Neural progenitor cell (in vitro differentiated cells): ENCODE results near the gene SIGLEC10. TPM values are rescaled to one million over a fixed set of nuclear protein-coding genes. Genes with fewer than 3 reads are reported as not detected.

Experiments
- DNase-seq: peaks from one replicate; pipeline ENCODE4 v3.0.0-alpha.2; 2016; ENCODE audit warnings: low spot score
- H2AFZ ChIP-seq: fragments of 200-600 bp; sonication (generic); replicated peaks from 2 replicates; pipeline ENCODE4 v1.6.1; 2016; ENCODE audit warnings: antibody characterized with exemption
- H3F3A ChIP-seq: fragments of 200-600 bp; sonication (generic); 2 replicates; pipeline ENCODE4 v1.6.1; 2016; ENCODE audit warnings: antibody characterized with exemption, low read depth
- H3K27ac ChIP-seq: fragments of 200-600 bp; sonication (generic); 2 replicates; pipeline ENCODE4 v1.5.1; 2016; ENCODE audit warnings: mild to moderate bottlenecking
- H3K27me3 ChIP-seq: fragments of 200-600 bp; sonication (generic); 2 replicates; pipeline ENCODE4 v1.6.1; 2016; ENCODE audit warnings: mild to moderate bottlenecking, moderate library complexity
- H3K36me3 ChIP-seq: fragments of 200-600 bp; sonication (generic); 2 replicates; pipeline ENCODE4 v1.5.1; 2016
- H3K4me1 ChIP-seq: fragments of 200-600 bp; sonication (generic); 2 replicates; pipeline ENCODE4 v1.6.1; 2016; ENCODE audit warnings: mixed run types
- H3K4me2 ChIP-seq: fragments of 200-600 bp; sonication (generic); 2 replicates; pipeline ENCODE4 v1.6.1; 2016
- H3K4me3 ChIP-seq: fragments of 200-600 bp; sonication (generic); 2 replicates; pipeline ENCODE4 v1.5.1; 2016
- H3K79me2 ChIP-seq: fragments of 200-600 bp; sonication (generic); 2 replicates; pipeline ENCODE4 v1.6.1; 2016; ENCODE audit warnings: low read depth
- H3K9ac ChIP-seq: fragments of 200-600 bp; sonication (generic); 2 replicates; pipeline ENCODE4 v1.6.1; 2016
- H3K9me3 ChIP-seq: fragments of 200-600 bp; sonication (generic); 2 replicates; pipeline ENCODE4 v1.5.1; 2016; ENCODE audit warnings: low read depth
- H4K20me1 ChIP-seq: fragments of 200-600 bp; sonication (generic); 2 replicates; pipeline ENCODE4 v1.6.1; 2016; ENCODE audit warnings: low read depth
- H3K27ac Mint-ChIP-seq: 3 replicates; pipeline ENCODE4 v1.8.0; 2021; ENCODE audit warnings: mixed read lengths
- H3K27me3 Mint-ChIP-seq: 2 replicates; pipeline ENCODE4 v1.8.0; 2022; ENCODE audit warnings: low read depth, mild to moderate bottlenecking, inconsistent platforms, moderate library complexity, mixed read lengths; ENCODE audit not compliant: insufficient read depth
- H3K36me3 Mint-ChIP-seq: 3 replicates; pipeline ENCODE4 v1.8.0; 2021; ENCODE audit warnings: mixed read lengths
- H3K4me1 Mint-ChIP-seq: 3 replicates; pipeline ENCODE4 v1.8.0; 2021; ENCODE audit warnings: mixed read lengths
- H3K4me3 Mint-ChIP-seq: 3 replicates; pipeline ENCODE4 v1.8.0; 2021; ENCODE audit warnings: mild to moderate bottlenecking, moderate library complexity, mixed read lengths
- H3K9me3 Mint-ChIP-seq: 3 replicates; pipeline ENCODE4 v1.8.0; 2020; ENCODE audit warnings: mixed read lengths
- EZH2 ChIP-seq: fragments of 200-600 bp; sonication (generic); IDR thresholded peaks from 2 replicates; pipeline ENCODE4 v1.6.1; 2017; ENCODE audit warnings: antibody characterized with exemption, mild to moderate bottlenecking, moderate library complexity
- EZH2phosphoT487 ChIP-seq: fragments of 200-600 bp; sonication (generic); IDR thresholded peaks from 2 replicates; pipeline ENCODE4 v1.6.1; 2017; ENCODE audit warnings: antibody characterized with exemption
- total RNA-seq: library from RNA; depleted of rRNA; stranded (reverse); fragments of >200 nt; gene quantifications from 2 replicates; pipeline ENCODE4 v1.2.3, GENCODE V29; 2015; ENCODE audit warnings: low replicate concordance
- TF ChIP-seq, protein P1 (sequence below): fragments of 200-600 bp; sonication (generic); IDR thresholded peaks from 2 replicates; pipeline ENCODE4 v1.5.1; 2017; ENCODE audit warnings: antibody characterized with exemption, mild to moderate bottlenecking

SIGLEC10 gene
- total RNA-seq, 1 donor from 2014 or later = not detected

DNA sequence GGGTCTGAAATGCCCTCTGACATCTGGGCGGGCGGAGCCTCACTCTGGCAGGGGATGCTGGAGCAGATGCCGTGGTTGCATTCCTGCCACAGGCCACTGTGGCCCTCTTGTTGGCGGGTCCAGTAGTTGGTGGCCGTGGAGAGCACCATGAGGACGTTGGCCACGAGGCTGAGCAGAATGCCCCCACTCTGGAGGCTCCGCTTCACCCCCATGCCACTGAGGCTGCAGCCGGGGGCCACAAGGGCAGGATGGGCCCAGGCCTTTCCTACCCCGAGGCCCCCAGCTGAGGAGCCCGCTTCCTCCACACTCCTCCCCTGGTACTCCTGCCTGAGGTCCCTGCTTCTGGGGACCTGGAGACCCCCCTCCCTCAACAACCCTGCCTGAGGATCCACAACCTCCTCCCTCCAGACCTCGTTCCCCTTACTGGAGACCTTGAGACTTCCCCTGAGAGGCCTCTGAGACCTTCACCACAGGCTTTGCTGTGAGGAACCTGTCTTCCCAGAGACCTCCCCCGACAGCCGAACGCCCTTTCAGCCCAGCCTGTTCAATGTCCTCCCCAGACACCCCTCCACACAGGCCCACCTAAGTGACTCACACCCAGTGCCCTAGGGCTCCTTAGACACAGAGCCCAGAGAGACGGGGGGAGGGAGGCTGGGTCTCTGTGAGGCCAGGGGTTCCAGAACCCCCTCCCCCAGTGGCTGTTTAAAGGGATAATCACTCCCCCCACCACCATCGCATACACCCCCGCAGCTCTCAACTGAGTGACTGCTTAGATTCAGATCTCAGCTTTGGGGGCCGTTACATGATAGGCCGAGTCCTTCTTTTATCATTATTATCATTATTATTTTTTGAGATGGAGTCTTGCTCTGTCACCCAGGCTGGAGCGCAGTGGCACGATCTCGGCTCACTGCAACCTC is 48.8 kb downstream of the SIGLEC10 start, which contains the start of gene CLDND2:
CLDND2 (minus strand) TSS at position 638 of the 917 bp plus-strand sequence; CDS start at position 212, 426 bp downstream.
- no peak for DNase-seq
- H3K4me3 ChIP-seq = peak within 1 kb of the TSS; percentile 80
- peak within 1 kb of the TSS; percentile 68 for H2AFZ ChIP-seq

DNA sequence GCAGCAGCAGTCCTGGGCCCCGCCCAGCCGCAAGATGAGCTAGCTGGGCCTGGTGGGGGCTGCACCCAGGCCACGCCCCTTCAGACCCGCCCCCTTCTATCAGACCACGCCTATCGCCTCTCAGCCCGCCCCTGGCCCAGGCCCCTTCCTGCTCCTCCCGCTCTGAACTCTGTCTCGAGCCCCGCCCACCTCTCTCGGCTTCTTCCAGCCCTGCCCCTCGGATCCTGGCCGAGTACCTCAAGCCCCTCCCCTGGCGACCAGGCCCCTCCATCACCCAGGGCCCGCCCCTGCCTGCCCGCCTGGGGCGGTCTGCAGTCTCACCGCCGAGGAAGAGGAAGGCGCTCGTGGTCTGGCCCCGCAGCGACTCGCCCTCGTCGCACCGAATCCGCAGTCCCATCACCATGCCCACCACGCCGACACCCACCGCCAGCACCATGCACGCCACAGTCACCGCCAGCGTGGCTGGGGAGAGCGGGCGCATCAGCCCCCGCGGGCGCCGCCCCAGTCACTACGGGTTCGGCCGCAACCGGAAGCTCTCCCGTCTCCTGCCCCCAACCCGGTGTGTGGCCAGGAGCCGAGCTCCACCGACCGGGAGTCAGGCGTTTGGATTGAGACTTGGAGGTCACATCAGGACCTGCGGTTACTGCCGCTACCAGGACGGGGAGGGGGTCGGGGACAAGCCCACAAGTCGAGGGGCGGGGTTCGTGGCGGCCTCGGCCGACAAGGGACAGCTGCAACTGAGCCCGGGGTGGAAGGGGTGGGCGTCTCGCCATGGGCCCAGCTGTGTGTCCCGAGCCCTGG is 49.7 kb downstream of the SIGLEC10 start:
- TF ChIP-seq EZH2phosphoT487 = no peak
- no peak for TF ChIP-seq EZH2
- TF ChIP-seq, protein P1, sequence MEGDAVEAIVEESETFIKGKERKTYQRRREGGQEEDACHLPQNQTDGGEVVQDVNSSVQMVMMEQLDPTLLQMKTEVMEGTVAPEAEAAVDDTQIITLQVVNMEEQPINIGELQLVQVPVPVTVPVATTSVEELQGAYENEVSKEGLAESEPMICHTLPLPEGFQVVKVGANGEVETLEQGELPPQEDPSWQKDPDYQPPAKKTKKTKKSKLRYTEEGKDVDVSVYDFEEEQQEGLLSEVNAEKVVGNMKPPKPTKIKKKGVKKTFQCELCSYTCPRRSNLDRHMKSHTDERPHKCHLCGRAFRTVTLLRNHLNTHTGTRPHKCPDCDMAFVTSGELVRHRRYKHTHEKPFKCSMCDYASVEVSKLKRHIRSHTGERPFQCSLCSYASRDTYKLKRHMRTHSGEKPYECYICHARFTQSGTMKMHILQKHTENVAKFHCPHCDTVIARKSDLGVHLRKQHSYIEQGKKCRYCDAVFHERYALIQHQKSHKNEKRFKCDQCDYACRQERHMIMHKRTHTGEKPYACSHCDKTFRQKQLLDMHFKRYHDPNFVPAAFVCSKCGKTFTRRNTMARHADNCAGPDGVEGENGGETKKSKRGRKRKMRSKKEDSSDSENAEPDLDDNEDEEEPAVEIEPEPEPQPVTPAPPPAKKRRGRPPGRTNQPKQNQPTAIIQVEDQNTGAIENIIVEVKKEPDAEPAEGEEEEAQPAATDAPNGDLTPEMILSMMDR = no peak
- peaks cover 24% of the 10 kb centered on the region for H3K4me1 Mint-ChIP-seq
- Histone ChIP-seq H3K27ac (peak overlapping the region; percentile 76), H4K20me1 (no peaks in the 10 kb centered on the region), H3K4me2 (peak overlapping the region; percentile 93), H3K36me3 (no peaks in the 10 kb centered on the region), H3K4me3 (peak overlapping the region; percentile 80), H3K9ac (peak overlapping the region; percentile 29), H3K9me3 (no peaks in the 10 kb centered on the region), H3K79me2 (no peaks in the 10 kb centered on the region), H3K4me1 (peaks cover 7% of the 10 kb centered on the region), H2AFZ (peak overlapping the region; percentile 68), H3F3A (peaks cover 14% of the 10 kb centered on the region), H3K27me3 (no peaks in the 10 kb centered on the region)
- H3K27me3 Mint-ChIP-seq = peaks cover 13% of the 10 kb centered on the region
- no peak overlapping the region for H3K27ac Mint-ChIP-seq
- peak; percentile 99 for DNase-seq
- no peaks in the 10 kb centered on the region for H3K9me3 Mint-ChIP-seq
- H3K36me3 Mint-ChIP-seq = no peaks in the 10 kb centered on the region
- peak overlapping the region; percentile 99 for H3K4me3 Mint-ChIP-seq

More for the DNA sequence above, 48.8 kb downstream of the SIGLEC10 start, which contains the start of gene CLDND2:
- Mint-ChIP-seq H3K9me3 (no peaks in the 10 kb centered on the region), H3K27me3 (peaks cover 13% of the 10 kb centered on the region), H3K4me3 (peak within 1 kb of the TSS; percentile 99), H3K36me3 (no peaks in the 10 kb centered on the region), H3K4me1 (peaks cover 20% of the 10 kb centered on the region), H3K27ac (peak within 1 kb of the TSS; percentile 60)
- Histone ChIP-seq H3K36me3 (no peaks in the 10 kb centered on the region), H4K20me1 (no peaks in the 10 kb centered on the region), H3K27me3 (no peaks in the 10 kb centered on the region), H3F3A (peaks cover 14% of the 10 kb centered on the region), H3K9ac (peak within 1 kb of the TSS; percentile 29), H3K27ac (peak within 1 kb of the TSS; percentile 76), H3K9me3 (no peaks in the 10 kb centered on the region), H3K4me1 (peaks cover 7% of the 10 kb centered on the region), H3K4me2 (peak within 1 kb of the TSS; percentile 84), H3K79me2 (no peaks in the 10 kb centered on the region)
- TF ChIP-seq, protein P1 = no peak
- TF ChIP-seq EZH2phosphoT487 = no peak
- no peak for TF ChIP-seq EZH2

DNA sequence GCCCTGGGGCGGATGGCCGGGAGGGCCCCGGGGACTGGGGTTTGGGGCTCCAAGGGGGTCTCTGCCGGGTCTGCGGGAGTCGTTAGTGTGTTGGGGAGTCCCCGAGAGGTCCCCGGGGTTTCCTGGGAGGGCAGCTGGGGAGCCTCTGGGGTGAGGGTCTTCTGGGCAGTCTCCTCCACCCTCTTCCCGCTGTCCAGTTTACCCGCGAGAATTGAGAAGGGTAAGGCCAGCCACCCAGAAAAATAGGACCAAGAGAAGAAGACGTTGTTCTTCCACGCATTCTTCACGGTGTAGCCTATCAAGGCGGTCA is 50.2 kb downstream of the SIGLEC10 start:
- no peak overlapping the region for H3K27ac ChIP-seq
- peak overlapping the region; percentile 80 for H3K4me3 ChIP-seq
- Mint-ChIP-seq H3K4me1 (peaks cover 24% of the 10 kb centered on the region), H3K27ac (peak overlapping the region; percentile 74), H3K4me3 (peak overlapping the region; percentile 99), H3K36me3 (no peaks in the 10 kb centered on the region), H3K9me3 (no peaks in the 10 kb centered on the region), H3K27me3 (peaks cover 9% of the 10 kb centered on the region)
- H3K9ac ChIP-seq = peak overlapping the region; percentile 69
- no peaks in the 10 kb centered on the region for H3K9me3 ChIP-seq
- H3K36me3 ChIP-seq = no peaks in the 10 kb centered on the region
- no peaks in the 10 kb centered on the region for H3K79me2 ChIP-seq
- TF ChIP-seq EZH2 = no peak
- no peak for TF ChIP-seq EZH2phosphoT487
- TF ChIP-seq, protein P1 = no peak
- no peaks in the 10 kb centered on the region for H3K27me3 ChIP-seq
- H3F3A ChIP-seq = peaks cover 14% of the 10 kb centered on the region
- no peaks in the 10 kb centered on the region for H4K20me1 ChIP-seq
- no peak for DNase-seq
- H3K4me2 ChIP-seq = peak overlapping the region; percentile 93
- H2AFZ ChIP-seq = peak overlapping the region; percentile 35
- peaks cover 7% of the 10 kb centered on the region for H3K4me1 ChIP-seq
